HEK293 (cell line): ENCODE measurements around the gene NTN4.

Experiments used
- CTCF ChIP-seq: fragments of 450-650 bp; formaldehyde crosslinking; IDR thresholded peaks from 2 replicates; pipeline ENCODE4 v1.5.1; 2016; ENCODE audit warnings: missing biosample characterization, missing genetic modification characterization
- KLF9 ChIP-seq: fragments of 450-650 bp; formaldehyde crosslinking; IDR thresholded peaks from 2 replicates; pipeline ENCODE4 v1.5.1; 2016; ENCODE audit warnings: missing biosample characterization, missing genetic modification characterization, low read depth
- PRDM10 ChIP-seq: fragments of 450-650 bp; formaldehyde crosslinking; IDR thresholded peaks from 2 replicates; pipeline ENCODE4 v1.5.1; 2016; ENCODE audit warnings: missing biosample characterization, missing genetic modification characterization
- PRDM4 ChIP-seq: fragments of 450-650 bp; formaldehyde crosslinking; IDR thresholded peaks from 2 replicates; pipeline ENCODE4 v1.5.1; 2017; ENCODE audit warnings: missing biosample characterization, missing genetic modification characterization
- ZBTB26 ChIP-seq: fragments of 450-650 bp; formaldehyde crosslinking; optimal IDR thresholded peaks from 2 replicates; pipeline ENCODE3; 2016; ENCODE audit warnings: missing biosample characterization, mild to moderate bottlenecking, missing genetic modification characterization
- ZBTB7A ChIP-seq: fragments of 450-650 bp; formaldehyde crosslinking; IDR thresholded peaks from 2 replicates; pipeline ENCODE4 v1.5.1; 2016; ENCODE audit warnings: low read depth, missing biosample characterization, missing genetic modification characterization
- ZNF248 ChIP-seq: fragments of 450-650 bp; formaldehyde crosslinking; IDR thresholded peaks from 2 replicates; pipeline ENCODE4 v1.5.1; 2017; ENCODE audit warnings: missing biosample characterization, missing genetic modification characterization
- ZNF48 ChIP-seq: fragments of 450-650 bp; formaldehyde crosslinking; IDR thresholded peaks from 2 replicates; pipeline ENCODE4 v1.5.1; 2016; ENCODE audit warnings: missing biosample characterization, missing genetic modification characterization
- ZNF518A ChIP-seq: fragments of 450-650 bp; formaldehyde crosslinking; conservative IDR thresholded peaks from 2 replicates; pipeline ENCODE4 v1.5.1; 2016; ENCODE audit warnings: low read depth, missing biosample characterization, missing genetic modification characterization
- ZNF610 ChIP-seq: fragments of 450-650 bp; formaldehyde crosslinking; IDR thresholded peaks from 2 replicates; pipeline ENCODE4 v1.5.1; 2016; ENCODE audit warnings: missing biosample characterization, missing genetic modification characterization, borderline replicate concordance
- ZNF654 ChIP-seq: fragments of 450-650 bp; formaldehyde crosslinking; IDR thresholded peaks from 2 replicates; pipeline ENCODE4 v1.5.1; 2016; ENCODE audit warnings: low read depth, missing biosample characterization, missing genetic modification characterization

The NTN4 gene

GRCh38 chr12:95810411-95810810 is 19.8 kb upstream of the NTN4 start (continued):
- TF ChIP-seq PRDM10 (tag by site-specific recombination): no peak
- TF ChIP-seq ZBTB26 (tag by site-specific recombination): no peak
- TF ChIP-seq ZNF610: no peak
- no peak for TF ChIP-seq ZBTB7A (tag by site-specific recombination)
- no peak for TF ChIP-seq PRDM4 (tag by site-specific recombination)
- TF ChIP-seq CTCF: no peak
- TF ChIP-seq ZNF248 (tag by site-specific recombination): no peak
- no peak for TF ChIP-seq KLF9 (tag by site-specific recombination)
- no peak for TF ChIP-seq ZNF654 (tag by site-specific recombination)
- no peak for TF ChIP-seq ZNF518A (tag by site-specific recombination)
- no peak for TF ChIP-seq ZNF48 (tag by site-specific recombination)
- TF ChIP-seq, all 188 proteins: peak for 0
